ENCODE measurements around the gene TRIM7.

GRCh38 chr5:181159286-181160151 is 45.5 kb downstream of the TRIM7 start:
- TF ChIP-seq REST (IDR thresholded peaks at IDR 0.05; ENCODE audit: unreplicated experiment) (no peak), CTCF (conservative IDR thresholded peaks at IDR 0.05; ENCODE audit: low read depth in 2 of 2) (peak; percentile 91 to 99), EZH2 (IDR thresholded peaks at IDR 0.05; ENCODE audit: low read depth, unreplicated experiment) (no peak), CREB1 (CRISPR knock-in tag; IDR thresholded peaks at IDR 0.05; ENCODE audit: low read depth) (no peak), ETS1 (IDR thresholded peaks at IDR 0.05) (no peak)
